Right forelimb (tissue), 1 donor: ENCODE measurements around the gene RGR.

Source experiments
- DNase-seq: peaks from one replicate; pipeline ENCODE4 v3.0.0-alpha.2; 2018

The RGR gene

DNA sequence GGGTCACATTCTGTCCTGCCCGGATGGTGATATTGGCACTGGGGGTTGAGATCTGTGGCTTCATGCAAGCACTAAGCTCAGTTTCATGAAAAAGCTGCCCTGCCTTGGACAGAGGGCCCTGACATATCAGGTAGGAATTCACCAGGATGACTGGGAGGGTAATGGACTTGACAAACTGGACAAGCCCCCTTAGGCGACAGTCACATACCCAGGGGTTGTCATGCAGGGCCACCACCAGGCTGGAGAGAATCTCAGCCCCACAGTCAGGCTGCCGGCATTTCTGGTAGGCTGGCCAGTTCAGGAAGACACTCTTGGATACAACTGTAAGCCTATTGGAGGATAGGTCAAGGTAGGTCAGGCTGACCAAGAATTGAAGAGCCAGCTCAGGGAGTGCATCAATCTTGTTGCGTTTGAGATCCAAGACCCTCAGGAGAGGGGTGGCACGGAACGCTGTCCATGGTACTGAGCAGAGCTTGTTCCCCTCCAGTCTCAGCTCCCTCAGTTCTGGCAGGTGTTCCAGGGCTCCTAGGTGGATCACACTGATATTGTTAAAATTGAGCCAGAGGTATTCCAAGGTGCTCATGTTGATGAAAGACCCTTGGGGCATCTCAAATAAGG lies 20.3 kb upstream of the RGR start:
- peak; percentile 54 for DNase-seq

DNA sequence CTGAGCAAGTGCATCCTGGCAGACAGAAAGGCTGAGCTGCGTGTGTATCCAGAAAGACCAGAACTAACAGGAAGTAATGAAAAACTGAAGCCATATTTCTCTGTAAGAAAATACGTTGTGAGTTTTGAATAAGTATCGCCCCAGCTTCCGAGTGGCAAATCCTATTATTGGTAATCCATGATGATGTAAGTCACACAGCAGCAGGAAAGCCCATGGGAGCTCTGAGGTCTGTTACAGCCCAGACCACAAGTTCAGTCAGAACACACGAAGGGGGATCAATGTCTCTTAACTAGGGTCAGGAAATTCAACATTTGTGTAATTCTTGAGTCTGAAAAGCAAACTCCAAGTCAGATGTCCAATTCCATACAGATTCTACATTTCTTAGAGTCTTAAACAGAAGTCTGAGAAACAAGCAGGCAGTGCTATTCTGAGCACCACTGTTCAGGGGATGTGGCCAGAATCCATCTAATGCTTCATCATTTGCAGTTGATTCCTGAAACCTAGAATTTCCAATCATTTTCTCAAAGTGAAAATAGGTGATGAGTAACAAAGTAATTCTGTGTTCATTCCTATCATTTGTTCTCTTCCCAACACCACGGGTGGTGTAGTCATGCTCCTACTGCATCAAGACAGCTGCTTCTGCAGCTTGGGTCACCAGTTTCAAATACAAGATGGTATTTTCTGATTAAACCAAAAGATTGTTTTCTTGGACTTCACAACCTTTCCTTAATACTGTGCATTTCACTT lies 19.3 kb upstream of the RGR start, which contains the start of gene LRIT2:
Gene LRIT2 (minus strand): TSS at position 118 of the 747 bp plus-strand sequence. CDS start 24 bp downstream, at position 94.
- DNase-seq, result no peak

DNA sequence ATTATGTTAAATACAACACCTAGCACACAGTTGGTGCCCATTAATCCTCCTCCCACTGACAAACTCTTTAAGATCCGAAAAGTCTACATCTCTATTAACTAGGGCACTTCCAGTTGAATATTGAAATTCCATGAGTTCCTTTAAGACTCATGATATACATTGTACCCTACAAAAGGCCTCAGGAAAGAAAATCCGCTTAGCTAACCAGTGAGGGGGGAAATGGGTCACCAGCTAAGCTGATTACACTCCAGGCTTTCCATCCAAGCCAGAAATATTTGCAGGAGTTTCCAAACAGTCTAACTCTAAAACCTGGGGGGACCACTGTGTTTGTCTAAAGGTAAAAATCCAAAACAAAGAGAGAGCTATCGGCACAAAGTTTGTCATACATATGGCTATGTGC lies 18.2 kb upstream of the RGR start:
- no peak for DNase-seq

DNA sequence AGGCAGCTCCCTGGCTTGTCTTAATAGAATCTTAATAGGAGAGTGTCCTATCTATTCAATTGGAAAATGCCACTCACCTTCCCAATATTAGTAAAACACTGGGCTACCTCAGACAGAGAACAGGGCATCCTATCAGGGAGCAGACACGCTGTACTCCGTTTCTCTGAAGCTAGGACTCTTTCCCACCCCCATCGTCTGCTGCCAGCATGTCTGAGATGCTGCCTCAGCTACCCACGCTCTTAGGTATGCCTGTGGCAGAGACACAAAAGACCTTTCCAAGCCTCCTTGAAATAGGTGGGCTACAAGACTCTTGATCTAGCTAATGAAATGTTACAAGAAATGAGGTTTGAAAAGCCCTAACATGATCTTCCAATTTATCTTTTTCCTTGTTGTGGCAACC lies 17.0 kb upstream of the RGR start:
- no peak for DNase-seq

DNA sequence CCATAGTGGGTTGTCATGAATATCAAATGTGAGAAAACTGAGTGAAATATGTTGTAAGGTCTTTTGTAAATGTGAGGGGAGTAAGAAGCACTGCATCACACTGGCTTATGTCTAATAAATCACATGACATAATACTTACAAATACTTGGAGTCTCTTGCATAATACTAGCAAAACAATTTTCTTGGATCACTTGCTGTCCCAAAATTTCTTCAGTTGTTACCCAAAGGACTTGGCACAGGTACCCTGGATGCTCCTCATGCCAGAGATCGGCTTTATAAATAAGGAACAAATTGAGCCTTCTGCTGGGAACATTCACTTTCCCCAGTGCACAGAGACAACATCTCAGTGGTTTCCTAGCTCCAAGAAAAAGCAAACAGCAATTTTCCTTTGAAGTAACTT lies 14.5 kb upstream of the RGR start:
- DNase-seq, result no peak

DNA sequence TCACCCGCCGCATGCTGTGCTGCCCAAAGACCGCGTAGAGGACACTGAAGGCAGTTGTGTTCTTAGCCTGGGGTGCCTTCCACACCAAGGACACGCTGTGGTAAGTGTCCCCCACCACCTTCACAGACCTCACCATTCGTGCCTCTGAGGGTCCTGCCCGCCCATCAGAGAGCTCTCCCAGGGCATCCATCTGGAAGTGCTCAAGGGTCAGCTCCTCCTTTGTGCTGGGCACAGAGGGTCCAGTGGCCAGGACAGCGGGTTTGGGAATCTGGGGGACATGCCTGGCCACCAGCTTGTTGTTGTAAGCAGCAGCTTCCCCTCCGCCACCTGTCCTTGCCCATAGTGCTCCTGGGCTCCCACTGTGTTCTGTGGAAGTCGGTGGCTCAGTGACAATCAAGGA lies 12.5 kb upstream of the RGR start:
- no peak for DNase-seq

DNA sequence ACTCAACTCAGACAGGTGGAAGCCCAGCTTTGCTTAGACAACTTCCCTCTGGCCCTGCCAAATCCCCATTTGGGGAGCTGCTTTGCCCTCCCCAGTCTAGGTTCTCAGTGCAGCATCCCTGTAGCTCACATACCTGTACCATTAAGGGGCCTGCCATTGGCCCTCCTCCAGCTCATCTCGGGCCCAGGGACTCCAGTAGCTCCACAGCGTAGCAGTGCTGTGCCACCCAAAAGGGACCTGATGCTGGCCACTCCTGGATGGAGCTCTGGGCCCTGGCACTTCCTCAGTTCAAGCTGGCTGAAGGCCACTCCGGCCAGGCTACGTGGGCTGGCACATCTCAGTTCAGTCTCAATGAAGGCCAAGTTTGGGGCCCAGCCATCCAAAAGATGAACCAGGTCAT lies 10.9 kb upstream of the RGR start:
- no peak for DNase-seq

DNA sequence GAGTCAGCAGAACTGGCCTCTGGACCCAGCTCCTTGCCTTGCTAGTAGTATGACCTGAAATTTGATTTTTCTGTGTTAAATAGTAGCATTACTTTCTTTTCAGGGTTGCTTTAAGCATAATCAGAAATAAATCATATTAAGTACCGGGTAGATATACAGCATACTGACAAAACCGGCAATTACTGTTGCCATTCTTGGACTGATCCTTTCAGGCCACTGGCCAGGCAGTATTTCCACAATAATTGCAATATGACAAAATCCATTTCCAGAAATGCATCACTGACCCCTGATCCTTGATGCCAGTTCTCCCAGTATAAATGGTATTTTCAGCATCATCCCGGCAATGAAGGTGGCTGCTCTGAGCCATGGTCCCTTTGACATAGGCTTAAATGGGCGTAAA lies 10.4 kb upstream of the RGR start:
- DNase-seq, result no peak

DNA sequence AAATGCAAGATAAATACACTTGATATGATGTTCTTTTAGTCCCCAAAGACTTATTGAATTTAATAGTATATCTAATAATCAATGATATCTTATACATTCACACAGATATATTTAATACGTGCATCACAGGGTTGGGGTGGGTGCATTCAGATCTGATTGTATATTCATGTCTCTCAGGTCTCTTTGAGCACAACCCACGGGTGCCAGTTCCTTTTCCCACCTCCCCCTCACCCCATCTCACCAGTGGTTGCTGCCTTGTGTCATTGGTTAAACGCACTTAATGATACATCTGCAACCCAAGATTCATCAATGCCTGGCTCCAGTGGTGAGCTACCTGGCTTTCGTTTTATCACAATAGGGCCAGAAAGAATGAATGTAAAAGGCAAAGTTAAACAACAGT lies 9.8 kb upstream of the RGR start:
- no peak for DNase-seq

DNA sequence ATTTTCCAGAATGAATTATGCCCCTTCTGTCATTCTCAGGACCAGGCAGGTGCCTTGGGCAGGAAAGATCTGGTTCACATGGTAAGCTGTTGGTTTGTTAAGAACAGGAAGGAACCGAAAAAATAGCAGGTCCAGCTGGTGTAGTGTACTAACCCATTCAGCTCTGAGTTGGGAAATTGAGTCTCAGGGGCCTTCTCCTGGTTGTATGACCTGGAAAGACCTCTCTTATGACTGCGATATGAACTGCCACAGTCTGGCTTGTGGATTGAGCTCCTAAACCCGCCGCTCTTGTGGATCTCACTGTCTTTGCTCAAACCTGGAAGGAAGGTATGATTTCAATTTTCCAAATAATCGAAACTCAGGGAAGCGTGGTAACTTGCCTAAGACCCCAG lies 8.1 kb upstream of the RGR start:
- DNase-seq, result no peak

DNA sequence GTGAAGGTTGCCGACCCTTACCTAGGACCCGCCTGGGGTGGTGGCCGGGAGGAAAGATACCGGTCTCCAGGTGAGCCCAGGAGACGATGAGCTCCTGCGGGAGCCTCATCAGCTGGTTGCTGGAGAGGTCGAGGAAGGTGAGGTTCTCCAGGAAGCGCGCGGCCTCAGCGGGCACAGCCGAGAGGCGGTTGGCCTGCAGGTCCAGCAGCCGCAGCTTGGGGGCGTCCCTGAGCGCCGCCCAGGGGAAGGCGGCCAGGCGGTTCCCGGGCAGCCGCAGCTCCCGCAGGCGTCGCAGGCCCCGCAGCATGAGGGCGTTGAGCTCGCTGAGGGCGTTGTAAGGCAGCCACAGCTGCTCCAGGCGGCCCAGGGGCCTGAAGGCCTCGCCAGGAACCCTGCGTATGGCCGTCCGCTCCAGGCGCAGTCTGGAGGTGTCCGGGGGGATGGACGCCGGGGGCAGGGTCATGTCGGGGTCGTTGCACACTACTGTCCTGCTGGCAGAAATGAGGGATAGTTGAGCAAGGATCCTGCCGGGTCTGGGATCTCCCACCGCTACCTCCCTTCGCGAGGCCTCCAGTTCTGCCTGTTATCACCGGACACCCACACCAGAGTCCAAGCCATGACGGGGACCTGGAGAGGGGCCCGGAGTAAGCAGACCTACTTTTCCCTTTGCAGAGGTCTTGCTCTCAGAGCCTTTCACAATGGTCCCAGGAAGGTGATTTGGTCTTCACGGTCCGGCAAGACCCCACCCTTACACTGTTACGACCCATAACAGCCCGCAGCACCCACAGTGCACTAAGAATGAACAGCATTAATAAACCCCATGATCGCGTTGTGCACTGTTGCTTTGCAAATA lies 7.4 kb upstream of the RGR start:
- DNase-seq, result no peak

DNA sequence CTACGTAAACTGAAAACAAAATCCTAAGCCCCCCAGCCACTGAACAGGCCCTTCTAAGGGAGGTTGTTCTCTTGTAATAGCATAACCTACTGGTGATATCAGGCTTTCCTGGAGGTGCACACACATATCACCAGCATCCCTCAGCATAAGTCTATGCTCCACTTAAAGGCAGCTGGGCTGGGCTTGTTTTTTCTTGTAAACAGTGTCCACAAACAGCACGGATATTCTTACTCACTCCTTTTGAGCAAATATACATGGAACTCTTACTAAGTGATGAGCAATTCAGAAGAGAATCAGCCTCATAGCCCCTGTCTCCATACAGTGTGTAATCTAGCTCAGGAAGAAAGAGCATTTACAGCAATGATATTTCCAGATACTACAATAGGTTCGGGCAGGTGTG lies 5.9 kb upstream of the RGR start:
- DNase-seq, result no peak

DNA sequence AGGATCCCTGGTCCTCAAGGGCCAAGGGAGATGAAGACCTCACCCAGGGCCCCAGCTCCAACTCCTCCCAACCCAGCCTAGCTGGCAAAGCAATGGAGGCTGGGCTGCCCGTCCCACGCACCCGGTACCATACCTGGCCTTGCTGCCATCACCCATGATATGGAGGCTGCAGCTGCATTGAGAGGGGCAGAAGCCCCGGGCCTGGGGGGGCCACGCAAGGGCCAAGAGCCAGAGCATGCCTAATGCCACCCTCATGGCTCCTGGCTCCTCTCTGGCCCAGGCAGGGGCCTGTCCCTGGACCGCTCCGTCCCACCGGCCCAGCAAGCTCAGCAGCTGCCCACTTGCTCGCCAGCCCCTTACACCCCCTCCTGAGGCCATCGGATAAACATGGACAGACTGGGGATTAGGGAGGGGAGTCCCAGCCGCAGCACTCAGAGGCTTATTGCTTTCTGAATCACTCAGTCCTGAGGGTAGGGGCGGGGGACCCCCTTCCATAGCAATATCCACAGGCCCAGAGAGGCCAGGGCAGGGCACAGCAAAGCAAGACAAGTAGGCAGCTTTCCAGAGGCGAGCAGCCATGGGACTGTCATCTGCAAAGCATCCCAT lies 3.6 kb upstream of the RGR start, which contains the start of gene LRIT1:
Gene LRIT1 (minus strand): TSS at position 362 of the 606 bp plus-strand sequence. CDS start 107 bp downstream, at position 255.
- DNase-seq, result no peak

DNA sequence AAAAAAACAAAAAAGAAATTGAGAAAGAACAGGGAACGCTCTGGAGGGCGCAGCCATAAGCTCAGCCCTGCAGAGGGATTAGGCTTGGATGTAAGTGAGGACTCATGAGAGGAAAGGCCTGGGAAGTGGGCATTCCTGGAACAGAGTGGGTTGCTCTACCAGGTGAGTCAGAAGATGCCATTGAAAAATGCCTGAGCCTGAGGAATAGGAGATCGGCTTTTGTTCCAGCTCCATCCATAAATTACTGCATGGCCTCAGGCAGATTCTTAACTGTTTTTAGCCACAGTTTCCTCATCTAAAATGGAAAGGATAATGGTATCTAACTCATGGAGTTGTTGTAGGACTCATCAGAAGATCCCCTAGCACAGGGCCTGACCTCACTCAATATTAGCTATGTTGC lies 1.1 kb upstream of the RGR start:
- no peak for DNase-seq

DNA sequence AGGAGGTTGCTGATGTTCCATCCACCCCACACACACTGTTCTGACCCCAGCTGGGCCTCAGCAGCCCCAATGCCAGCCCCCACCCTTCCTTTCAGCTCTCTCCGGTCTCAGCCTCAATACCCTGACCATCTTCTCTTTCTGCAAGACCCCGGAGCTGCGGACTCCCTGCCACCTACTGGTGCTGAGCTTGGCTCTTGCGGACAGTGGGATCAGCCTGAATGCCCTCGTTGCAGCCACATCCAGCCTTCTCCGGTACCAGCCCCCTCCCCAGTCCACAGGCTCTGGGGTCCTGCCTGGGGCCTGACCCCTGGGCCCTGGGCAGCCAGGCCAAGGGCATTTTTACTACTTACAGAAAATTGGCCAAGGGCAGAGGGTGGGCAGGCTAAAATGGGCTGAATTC lies 2.6 kb downstream of the RGR start:
- no peak for DNase-seq

DNA sequence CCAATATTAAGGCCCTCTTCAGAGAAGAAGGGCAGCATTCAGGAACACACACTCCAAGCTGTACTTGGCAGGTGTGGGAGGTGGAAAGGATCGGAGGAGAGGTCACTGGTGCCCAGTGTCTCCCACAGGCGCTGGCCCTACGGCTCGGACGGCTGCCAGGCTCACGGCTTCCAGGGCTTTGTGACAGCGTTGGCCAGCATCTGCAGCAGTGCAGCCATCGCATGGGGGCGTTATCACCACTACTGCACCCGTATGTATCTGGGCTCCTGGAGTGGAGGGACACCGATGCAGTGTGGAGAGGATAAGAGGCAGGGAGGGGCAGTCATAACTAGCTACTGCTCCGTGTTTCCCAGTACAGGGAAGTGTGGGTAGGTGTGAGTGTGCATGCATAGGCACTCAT lies 3.9 kb downstream of the RGR start:
- DNase-seq, result no peak

DNA sequence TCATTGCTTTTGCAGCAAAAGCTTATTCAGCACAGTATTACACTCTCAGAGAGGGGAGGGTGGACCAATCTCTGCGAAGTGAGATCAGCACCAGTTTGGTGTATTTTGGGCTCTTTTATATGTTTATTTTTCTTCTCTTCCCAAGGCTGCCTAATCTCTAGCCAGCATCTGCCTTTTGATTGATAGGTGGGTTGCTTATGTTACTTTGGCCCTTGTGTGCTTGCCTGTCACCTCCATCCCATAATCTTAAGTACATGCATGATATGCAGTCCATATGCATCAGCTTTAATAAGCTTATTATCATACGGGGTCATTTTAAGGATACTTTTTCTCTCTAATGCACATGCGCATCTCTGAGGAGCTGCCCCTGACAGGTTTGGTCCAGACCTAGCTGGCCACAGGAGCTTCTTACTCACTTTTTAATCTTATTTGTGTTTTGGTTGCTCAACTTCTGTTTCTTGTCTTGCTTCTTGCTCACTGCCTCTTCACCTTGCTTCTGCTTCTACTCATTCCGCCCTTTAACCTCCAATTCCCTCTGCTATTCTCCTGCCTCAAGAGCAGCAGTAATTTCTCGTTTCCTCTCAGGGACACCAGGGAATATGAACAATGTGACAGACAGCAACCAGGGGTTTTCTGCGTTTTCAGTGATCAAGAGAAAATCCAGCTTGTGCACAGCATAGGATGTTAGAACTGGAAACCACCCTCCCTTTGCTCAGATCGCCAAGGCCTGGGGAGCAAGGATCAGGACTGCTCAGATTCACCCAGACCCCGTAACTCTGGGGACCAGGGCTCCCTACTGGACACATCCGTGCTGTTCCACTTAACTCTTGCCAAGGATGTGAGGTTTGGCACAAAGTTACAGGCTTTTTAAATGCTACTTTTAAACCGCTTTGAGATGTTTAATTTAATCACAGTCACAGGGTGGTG lies 10.0 kb downstream of the RGR start:
- no peak for DNase-seq

DNA sequence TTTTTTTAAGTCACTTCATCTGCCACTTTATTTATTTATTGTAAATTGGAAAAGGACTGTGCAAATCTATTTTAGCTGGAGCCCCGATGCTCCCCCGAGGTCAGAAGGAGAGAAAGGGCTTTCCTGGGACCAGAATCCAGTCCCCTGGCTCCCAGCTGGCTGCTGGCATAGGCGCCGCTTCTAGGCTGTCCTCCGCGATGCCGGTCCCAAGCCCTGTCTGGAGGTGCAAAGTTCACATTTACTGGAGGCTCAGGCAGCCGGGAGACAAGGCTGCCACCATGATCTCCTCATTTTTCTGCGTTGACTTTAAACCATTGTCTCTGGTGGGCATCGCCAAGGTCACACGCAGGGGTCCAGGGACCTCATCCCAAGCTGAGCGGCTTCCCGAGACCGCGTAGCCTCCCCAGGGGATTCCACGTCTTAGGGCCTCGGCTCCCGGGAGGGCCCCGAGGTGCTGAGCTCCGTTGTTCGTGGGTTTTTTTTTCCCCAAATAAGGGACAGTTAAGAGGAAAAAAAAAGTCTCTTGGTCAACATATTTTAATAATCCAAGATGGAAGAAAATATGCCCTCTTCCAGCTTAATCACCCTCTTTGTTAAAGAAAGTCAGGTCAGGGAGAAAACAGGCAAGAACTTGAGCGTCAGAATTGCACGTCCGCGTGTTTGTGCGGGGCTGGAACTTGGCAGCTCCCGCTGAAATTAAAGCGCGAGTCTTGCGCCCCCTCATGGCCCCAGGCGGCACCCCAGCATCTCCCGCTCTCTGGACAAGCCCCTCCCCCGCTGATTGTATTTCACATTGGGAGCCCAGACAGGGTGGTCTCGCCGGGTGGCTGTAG lies 11.9 kb downstream of the RGR start:
- peak; percentile 60 for DNase-seq

DNA sequence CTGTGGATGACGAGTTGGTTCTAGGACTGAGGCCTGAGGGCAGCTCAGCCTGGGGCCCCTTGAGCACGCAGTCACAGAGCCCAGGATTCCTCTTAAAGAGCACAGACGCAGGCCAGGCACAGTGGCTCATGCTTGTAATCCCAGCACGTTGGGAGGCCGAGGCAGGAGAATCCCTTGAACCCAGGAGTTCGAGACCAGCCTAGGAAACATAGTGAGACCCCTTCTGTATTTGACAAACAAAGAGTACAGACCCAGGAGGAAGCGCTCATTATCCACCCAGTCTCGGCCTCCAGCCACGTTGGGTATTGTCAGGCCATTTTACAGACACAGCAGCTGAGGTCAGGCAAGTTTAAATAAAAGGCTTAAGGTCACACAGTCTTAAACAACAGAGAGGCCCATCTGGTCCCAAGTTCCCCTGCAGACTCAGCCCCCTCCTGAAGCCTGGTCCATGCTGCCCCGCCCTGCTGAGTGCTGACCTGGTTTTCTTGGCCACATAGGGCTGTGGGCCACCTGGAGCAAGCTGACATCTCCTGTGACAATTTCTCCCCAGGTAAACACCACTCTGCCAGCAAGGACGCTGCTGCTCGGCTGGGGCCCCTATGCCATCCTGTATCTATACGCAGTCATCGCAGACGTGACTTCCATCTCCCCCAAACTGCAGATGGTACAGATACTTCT lies 12.6 kb downstream of the RGR start:
- no peak for DNase-seq

DNA sequence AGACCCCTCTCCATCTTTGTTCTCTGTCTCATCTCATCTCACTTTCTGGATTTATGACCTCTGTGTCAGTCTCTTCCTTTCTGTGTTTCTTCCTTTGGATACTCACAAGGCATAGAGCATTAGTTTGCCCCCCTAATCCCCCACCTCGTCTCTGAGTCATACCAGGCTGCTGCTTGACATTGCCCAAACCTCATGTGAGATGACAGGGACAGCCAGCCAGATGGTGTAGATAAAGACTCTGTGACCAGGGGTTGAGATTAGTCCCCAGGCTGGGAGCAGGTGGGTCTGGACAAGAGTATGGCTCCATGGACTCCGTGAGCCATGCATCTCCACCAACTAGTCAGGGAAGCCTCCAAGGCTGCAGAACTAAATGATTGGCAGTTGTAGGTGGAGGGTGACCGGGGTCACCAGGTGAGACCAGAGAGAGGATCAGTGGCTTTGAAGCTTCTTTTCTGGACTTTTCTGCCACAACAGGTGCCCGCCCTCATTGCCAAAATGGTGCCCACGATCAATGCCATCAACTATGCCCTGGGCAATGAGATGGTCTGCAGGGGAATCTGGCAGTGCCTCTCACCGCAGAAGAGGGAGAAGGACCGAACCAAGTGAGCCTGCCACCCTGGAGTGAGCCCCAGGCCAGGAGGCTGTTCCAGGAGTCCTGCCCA lies 13.3 kb downstream of the RGR start:
- DNase-seq, result no peak
